Measurements from ENCODE around the gene PCNT. TPM values are rescaled to one million over a fixed set of nuclear protein-coding genes. Genes with fewer than 3 reads are reported as not detected.
"Not testable (repeated sequence)": the region's sequence is repeated elsewhere in the genome, so short reads cannot be mapped to it uniquely, and the experiment has no call there.

PCNT gene
- polyA plus RNA-seq, 3 donors: 5.7 to 15.6 (median 11.2) TPM

DNA sequence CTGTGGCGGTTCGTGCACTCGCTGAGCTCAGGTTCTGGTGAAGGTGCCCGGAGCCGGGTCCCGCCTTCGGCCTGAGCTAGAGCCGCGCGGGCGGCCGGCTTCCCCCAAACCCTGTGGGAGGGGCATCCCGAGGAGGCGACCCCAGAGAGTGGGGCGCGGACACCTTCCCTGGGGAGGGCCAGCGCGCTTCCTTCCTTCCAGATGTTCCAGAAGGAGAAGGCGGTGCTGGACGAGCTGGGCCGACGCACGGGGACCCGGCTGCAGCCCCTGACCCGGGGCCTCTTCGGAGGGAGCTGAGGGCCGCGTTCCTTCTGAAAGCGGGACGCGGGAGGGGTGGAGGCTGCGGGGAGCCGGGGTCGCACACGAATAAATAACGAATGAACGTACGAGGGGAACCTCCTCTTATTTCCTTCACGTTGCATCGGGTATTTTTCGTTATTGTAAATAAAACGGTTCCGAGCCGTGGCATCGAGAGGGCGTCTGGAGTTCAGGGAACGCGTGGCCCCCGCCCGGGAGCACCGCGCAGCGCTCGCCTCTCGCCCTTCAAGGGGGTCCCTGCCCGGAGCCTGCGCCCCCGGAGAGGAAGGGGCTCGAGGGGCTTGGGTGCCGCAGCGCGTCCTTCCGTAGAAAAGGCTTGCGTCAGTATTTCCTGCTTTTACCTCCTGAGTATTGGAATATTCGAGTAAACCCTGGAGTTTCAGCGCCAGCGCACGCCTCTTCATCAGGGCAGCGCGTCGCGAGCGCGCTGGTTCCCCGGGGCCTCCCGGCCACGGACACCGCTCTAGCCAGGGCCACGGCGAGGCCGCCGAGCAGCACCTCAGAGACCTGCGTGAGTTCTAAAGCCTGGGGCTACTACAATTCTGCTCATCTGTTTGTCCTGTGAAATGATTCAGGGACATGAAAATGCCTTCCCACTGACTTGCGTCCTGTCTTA, 26.4 kb upstream of the PCNT start:
- WGBS, 3 donors: 2 to 4% (median 3%) methylated on average over 74 to 84 of the region's 84 CpGs
- no peak overlapping the region for H3K27ac ChIP-seq (ENCODE audit: low read depth, low read length)

DNA sequence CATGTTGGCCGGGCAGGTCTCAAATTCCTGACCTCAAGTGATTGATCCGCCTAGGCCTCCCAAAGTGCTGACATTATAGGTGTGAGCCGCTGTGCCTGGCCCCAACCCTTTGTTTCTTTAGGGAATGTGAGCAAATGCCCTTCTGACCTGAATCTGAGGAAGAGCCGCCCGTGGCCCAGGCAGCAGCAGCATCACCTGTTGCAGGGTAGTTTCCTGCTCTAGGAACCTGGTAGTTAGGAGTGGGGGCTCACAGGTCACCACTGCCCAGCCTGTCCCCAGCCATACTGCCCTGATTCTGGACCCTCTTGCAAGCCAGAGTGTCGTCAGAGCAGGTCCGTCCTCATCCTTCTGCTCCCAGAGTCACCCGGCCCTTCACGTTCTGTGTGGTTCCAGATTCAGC, 24.8 kb upstream of the PCNT start:
- 86 to 89% (median 86%) methylated on average over 9 of the region's 9 CpGs for WGBS, 3 donors
- H3K27ac ChIP-seq (ENCODE audit: low read depth, low read length): no peak overlapping the region

GRCh38 chr21:46301759-46302158, 22.2 kb upstream of the PCNT start:
- WGBS, 3 donors: 90 to 95% (median 93%) methylated on average over 9 to 14 of the region's 14 CpGs
- H3K27ac ChIP-seq (ENCODE audit: low read depth, low read length): no peak overlapping the region

- 87 to 98% (median 89%) methylated on average over 5 of the region's 5 CpGs for WGBS, 3 donors
Observed at GRCh38 chr21:46304437-46304836, 19.5 kb upstream of the PCNT start.

DNA sequence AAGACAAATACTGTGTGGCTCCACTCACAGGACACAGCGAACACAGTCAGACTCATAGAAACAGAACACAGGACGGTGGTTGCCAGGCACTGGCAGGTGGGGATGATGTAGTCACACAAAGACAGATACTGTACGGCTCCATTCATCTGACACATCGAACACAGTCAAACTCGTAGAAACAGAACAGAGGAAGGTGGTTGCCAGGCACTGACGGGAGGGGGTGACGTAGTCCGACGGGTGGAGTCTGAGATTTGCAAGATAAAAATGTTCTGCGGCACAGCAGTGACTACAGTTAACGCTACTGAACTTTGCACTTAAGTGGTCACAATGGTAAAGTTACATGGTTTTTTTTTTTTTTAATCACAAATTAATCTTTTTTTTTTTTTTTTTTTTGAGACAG, 19.0 kb upstream of the PCNT start:
- H3K27ac ChIP-seq (ENCODE audit: low read depth, low read length): no peak overlapping the region
- WGBS, 3 donors: 95 to 96% (median 95%) methylated on average over 11 of the region's 11 CpGs

More at GRCh38 chr21:46304437-46304836, 19.5 kb upstream of the PCNT start:
- no peak overlapping the region for H3K27ac ChIP-seq (ENCODE audit: low read depth, low read length)

DNA sequence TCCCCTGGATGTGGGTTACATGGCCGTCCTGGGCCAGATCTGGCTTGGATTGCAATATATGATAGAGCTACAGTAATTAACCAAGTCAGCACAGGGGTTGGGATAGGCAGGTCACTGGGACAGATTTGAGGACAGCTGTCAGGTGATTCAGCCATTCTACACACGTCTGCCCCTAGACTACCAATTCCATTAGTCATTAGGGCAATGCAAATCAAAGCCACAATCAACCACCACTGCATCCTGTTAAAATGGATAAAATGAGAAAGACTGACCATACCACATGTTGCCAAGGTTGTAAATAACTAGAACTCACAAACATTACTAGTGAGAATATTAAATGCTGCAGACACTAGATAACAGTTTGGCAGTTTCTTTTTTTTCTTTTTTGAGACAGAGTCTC, 16.3 kb upstream of the PCNT start:
- no peak overlapping the region for H3K27ac ChIP-seq (ENCODE audit: low read depth, low read length)
- WGBS, 3 donors: 74 to 82% (median 80%) methylated on average over 2 of the region's 2 CpGs

- 92 to 100% (median 99%) methylated on average over 2 of the region's 2 CpGs for WGBS, 3 donors
- no peak overlapping the region for H3K27ac ChIP-seq (ENCODE audit: low read depth, low read length)
Observed at GRCh38 chr21:46308431-46308830, 15.5 kb upstream of the PCNT start.

DNA sequence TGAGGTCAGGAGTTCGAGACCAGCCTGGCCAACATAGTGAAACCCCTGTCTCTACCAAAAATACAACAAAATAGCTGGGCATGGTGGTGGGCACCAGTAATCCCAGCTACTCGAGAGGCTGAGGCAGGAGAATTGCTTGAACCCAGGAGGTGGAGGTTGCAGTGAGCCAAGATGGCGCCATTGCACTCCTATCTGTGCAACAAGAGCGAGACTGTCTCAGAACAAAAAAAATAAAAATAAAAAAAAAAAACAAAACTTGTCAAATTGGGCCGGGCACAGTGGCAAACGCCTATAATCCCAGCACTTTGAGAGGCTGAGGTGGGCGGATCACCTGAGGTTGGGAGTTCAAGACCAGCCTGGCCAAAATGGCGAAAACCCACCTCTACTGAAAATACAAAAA, 13.7 kb upstream of the PCNT start:
- H3K27ac ChIP-seq (ENCODE audit: low read depth, low read length): not testable (repeated sequence)
- WGBS, 3 donors: 98 to 99% (median 99%) methylated on average over 8 of the region's 8 CpGs

DNA sequence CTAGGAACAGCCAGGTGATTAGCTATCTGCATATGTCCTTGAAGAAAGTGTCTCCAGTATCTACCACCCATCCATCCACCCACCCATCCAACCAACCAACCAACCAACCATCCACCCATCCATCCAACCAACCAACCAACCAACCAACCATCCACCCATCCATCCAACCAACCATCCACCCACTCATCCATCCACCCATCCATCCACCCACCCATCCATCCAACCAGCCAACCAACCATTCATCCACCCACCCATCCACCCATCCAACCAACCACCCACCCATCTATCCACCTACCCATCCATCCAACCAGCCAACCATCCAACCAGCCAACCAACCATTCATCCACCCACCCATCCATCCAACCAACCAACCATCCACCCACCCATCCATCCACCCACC, 12.4 kb upstream of the PCNT start:
- no peak overlapping the region for H3K27ac ChIP-seq (ENCODE audit: low read depth, low read length)

GRCh38 chr21:46312949-46313348, 11.0 kb upstream of the PCNT start:
- 95 to 97% (median 96%) methylated on average over 5 of the region's 5 CpGs for WGBS, 3 donors
- no peak overlapping the region for H3K27ac ChIP-seq (ENCODE audit: low read depth, low read length)

DNA sequence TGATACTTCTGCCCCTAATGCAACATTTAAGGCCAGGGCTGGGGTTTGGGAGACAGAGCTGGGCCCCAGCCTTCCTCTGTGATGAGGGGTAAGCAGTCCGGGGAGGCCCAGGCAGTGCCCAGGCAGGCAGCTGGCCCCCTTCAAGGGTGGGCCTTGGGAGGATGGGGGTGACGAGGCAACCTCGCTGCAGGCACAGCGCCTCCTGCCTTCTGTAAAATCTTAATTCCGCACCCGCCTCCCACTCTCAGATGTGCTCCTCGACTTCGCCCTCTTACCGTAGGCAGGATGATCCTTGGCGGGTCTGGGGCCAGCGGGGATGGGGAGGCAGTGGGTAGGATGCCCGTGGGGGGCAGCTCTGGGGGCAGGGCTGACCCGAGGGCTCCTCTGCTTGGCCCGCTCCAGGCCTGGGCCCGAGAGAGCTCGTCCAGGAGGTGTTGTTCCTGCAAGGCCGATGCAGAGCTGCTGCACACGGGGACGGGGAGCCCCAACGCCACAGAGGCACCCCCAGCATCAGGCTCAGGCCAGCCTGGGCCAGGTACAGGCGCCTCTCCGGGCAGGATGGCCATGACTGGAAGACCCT, 9.4 kb upstream of the PCNT start:
- WGBS, 3 donors: 94 to 96% (median 96%) methylated on average over 21 to 22 of the region's 22 CpGs
- no peak overlapping the region for H3K27ac ChIP-seq (ENCODE audit: low read depth, low read length)

GRCh38 chr21:46316708-46317324, 7.1 kb upstream of the PCNT start:
- no peak overlapping the region for H3K27ac ChIP-seq (ENCODE audit: low read depth, low read length)
- 92 to 95% (median 93%) methylated on average over 14 of the region's 14 CpGs for WGBS, 3 donors

- WGBS, 3 donors: 78 to 87% (median 86%) methylated on average over 17 to 20 of the region's 20 CpGs
- no peak overlapping the region for H3K27ac ChIP-seq (ENCODE audit: low read depth, low read length)
Observed at GRCh38 chr21:46317710-46318463, 6.1 kb upstream of the PCNT start.

DNA sequence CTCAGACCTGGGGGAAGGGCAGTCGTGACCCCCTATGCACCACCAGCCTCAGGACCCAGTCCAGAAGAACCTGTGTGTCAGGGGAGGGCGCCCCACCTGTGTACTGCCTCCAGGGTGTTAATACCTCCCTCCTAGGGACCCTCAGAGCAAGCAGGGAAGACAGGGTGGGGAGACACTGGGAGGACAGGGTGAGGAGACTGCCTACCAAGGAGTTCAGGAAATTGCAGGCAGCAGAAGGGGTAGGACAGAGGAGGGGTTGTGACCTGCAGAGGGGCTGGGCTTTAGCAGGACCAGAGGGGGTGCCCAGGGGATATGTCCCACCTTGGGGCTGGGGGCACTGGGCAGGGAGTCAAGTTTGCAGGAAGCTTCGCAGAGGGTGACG, 5.5 kb upstream of the PCNT start:
- 83 to 86% (median 85%) methylated on average over 4 of the region's 4 CpGs for WGBS, 3 donors
- no peak overlapping the region for H3K27ac ChIP-seq (ENCODE audit: low read depth, low read length)

DNA sequence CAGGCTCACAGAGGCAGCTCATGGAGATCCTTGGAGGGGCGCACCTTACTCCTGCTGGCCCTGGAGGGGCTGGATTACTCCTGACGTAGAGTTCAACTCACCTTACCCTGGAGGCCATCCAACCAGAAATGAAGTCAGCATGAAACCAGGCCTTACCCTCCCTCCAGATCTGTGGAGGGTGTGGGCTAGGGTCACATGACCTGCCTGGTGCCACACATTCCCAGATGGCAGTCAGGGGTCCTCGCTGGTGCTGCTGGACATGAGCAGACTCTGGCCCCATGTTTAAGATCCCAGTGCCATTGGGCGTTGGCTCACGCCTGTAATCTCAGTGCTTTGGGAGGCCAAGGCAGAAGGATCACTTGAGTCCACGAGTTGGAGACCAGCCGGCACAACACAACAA, 4.8 kb upstream of the PCNT start:
- 91 to 92% (median 91%) methylated on average over 7 of the region's 7 CpGs for WGBS, 3 donors
- H3K27ac ChIP-seq (ENCODE audit: low read depth, low read length): no peak overlapping the region

- 41 to 73% (median 54%) methylated on average over 4 of the region's 4 CpGs for WGBS, 3 donors
- no peak overlapping the region for H3K27ac ChIP-seq (ENCODE audit: low read depth, low read length)
Observed at GRCh38 chr21:46320331-46320801, 3.6 kb upstream of the PCNT start.

DNA sequence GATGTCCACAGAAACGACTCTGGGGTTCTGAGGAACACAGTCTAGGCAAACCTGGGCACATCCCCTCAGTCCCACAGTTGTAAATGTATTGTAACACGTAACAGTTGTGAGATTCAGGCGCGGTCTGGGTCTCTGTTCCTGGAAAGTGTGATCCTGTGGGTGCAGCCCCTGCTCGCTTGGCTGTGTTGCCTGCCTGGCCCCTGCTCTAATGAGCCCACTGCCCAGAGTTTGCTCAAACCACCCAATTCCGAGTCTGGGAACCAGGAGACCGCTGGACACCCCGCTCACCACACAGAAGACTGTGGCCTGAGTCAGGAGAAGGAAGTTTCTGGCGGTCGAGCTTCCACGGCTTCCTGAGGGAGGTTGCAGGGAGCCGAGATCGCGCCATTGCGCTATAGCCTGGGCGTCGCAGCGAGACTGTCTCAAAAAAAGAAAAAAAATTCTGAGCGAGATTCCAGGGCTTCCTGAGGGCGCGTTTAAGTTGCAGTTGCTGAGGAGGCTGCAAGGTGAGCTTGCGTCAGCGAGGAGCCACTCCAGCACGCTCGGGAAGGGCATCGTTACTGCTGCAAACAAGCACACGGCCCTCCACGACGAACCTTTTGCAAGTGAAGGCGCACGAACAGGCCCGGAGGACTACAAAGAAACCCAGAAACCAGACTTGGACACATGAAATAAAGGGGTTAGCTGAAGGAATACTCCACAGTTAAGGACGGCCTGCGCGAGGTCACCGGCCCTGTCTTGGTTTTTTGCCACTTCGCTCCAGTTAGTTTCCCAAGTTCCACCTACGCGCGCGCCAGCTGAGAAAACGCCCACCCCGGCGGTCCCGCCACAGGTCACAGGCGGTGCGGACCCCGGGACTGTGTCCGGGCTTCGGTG, 1.4 kb upstream of the PCNT start:
- WGBS, 3 donors: 4 to 7% (median 5%) methylated on average over 50 of the region's 50 CpGs
- H3K27ac ChIP-seq (ENCODE audit: low read depth, low read length): no peak overlapping the region

- H3K27ac ChIP-seq (ENCODE audit: low read depth, low read length): no peak overlapping the region
- WGBS, 3 donors: 0 to 1% (median 0%) methylated on average over 34 of the region's 34 CpGs
Observed at GRCh38 chr21:46323227-46323709, 688 bp upstream of the PCNT start.
